Uterus (tissue), 4 donors: ENCODE measurements around the gene GEMIN2. TPM values are rescaled to one million over a fixed set of nuclear protein-coding genes. Genes with fewer than 3 reads are reported as not detected.
A peak's percentile ranks its signal among the peaks of the same experiment; 100 is the strongest.
"Not testable (repeated sequence)": the region's sequence is repeated elsewhere in the genome, so short reads cannot be mapped to it uniquely, and the experiment has no call there.

Experiments used
- DNase-seq, 2 donors: peaks; one replicate each; pipeline ENCODE4 v3.0.0-alpha.2; 2019 to 2020
- H3K27ac ChIP-seq, 2 donors: fragments of 200-600 bp; sonication (generic); 1 replicate in 1 of 2; 2 replicates in 1 of 2; pipeline ENCODE4 v1.5.1; 2016 to 2018
- H3K27me3 ChIP-seq, 2 donors: fragments of 200-600 bp; sonication (generic); one replicate each; pipeline ENCODE4 v1.5.1; 2018 to 2019; ENCODE audit warnings: control low read depth in 1 of 2
- H3K36me3 ChIP-seq, 2 donors: fragments of 200-600 bp; sonication (generic); one replicate each; pipeline ENCODE4 v1.5.1; 2019; ENCODE audit warnings: control low read depth in 1 of 2
- H3K4me1 ChIP-seq, 2 donors: fragments of 200-600 bp; sonication (generic); one replicate each; pipeline ENCODE4 v1.5.1; 2018 to 2019; ENCODE audit warnings: control low read depth in 1 of 2
- H3K4me3 ChIP-seq, 2 donors: fragments of 200-600 bp; sonication (generic); 1 replicate in 1 of 2; 2 replicates in 1 of 2; pipeline ENCODE4 v1.5.1; 2018 to 2019; ENCODE audit warnings: mild to moderate bottlenecking in 1 of 2
- H3K9me3 ChIP-seq, 2 donors: fragments of 200-600 bp; sonication (generic); one replicate each; pipeline ENCODE4 v1.5.1; 2019; ENCODE audit warnings: control low read depth in 1 of 2
- POLR2A ChIP-seq, 2 donors: fragments of 450-650 bp; IDR thresholded peaks; one replicate each; pipeline ENCODE4 v1.6.1; 2016; ENCODE audit warnings: antibody characterized with exemption in 2 of 2, mild to moderate bottlenecking in 1 of 2, moderate library complexity in 1 of 2
- intact Hi-C: fragments of 100-400 bp; cut with DNase I; formaldehyde crosslinking; loops from one replicate; pipeline ENCODE4 v1.15.1; 2023; ENCODE audit warnings: low total_unique reads
- total RNA-seq, 4 donors: library from RNA; depleted of rRNA in 3 of 4; stranded (reverse); fragments of >200 nt in 3 of 4; gene quantifications; one replicate each; pipeline versions ENCODE4 v1.1.0 to v1.2.4, GENCODE V29; 2014 to 2023
- TF ChIP-seq, protein P1 (sequence below), 4 experiments: fragments of 200-600 bp in 2 of 4; fragments of 450-650 bp in 2 of 4; sonication (generic) in 2 of 4; IDR thresholded peaks; one replicate each; pipeline ENCODE4 v1.5.1; 2016 to 2019; ENCODE audit warnings: antibody characterized with exemption in 4 of 4, mild to moderate bottlenecking in 2 of 4, moderate library complexity in 1 of 4
- donor health status: DM: yes; HTN: yes; CAD: no.

The GEMIN2 gene, protein sequence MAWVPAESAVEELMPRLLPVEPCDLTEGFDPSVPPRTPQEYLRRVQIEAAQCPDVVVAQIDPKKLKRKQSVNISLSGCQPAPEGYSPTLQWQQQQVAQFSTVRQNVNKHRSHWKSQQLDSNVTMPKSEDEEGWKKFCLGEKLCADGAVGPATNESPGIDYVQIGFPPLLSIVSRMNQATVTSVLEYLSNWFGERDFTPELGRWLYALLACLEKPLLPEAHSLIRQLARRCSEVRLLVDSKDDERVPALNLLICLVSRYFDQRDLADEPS
- 10 to 100 TPM; 11.3 to 53.2 (median 28.2) TPM for total RNA-seq

DNA sequence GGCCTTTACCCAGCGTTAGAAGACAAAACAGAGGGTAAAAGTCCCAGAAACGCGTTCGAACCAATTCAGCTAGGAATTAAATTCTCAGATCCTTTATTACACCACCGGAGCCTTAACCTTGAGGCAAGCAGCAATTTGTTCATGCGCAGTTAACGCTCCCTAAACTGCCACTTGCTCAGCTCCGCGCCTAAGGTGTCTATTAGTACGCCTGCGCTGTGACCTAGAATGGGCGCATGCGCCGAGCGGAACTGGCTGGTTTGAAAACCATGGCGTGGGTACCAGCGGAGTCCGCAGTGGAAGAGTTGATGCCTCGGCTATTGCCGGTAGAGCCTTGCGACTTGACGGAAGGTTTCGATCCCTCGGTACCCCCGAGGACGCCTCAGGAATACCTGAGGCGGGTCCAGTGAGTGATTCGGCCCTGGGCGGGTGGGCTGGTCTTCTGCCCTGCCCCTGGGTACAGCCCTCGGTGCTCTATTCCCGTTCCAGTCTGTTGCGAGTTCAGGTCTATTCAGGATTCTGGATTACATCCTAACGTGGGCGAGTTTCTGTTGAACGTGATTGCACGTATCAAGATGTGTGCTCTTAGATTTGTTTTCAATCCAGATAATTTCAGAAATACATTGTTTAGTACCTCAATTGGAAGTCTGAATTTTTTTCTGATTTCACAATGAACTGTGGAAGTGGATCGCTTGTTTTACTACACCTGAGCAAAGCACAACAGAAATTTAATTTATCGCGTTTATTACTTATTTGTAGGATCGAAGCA, at the start of gene GEMIN2:
GEMIN2 (plus strand) TSS at position 251 of the 766 bp plus-strand sequence; CDS start at position 267, 16 bp downstream.
- Histone ChIP-seq H3K4me3 (peak within 1 kb of the TSS; percentile 59 to 76), H3K36me3 (no peaks in the 10 kb centered on the region), H3K27ac (peak within 1 kb of the TSS; percentile 82 to 90), H3K4me1 (peaks cover 0 to 4% of the 10 kb centered on the region in 2 donors), H3K9me3 (no peaks in the 10 kb centered on the region), H3K27me3 (no peaks in the 10 kb centered on the region)
- DNase-seq = peak; percentile 93 to 94
- TF ChIP-seq POLR2A (IDR thresholded peaks at IDR 0.05) = peak in 1 of 2 donors; percentile 55
- TF ChIP-seq, protein P1, sequence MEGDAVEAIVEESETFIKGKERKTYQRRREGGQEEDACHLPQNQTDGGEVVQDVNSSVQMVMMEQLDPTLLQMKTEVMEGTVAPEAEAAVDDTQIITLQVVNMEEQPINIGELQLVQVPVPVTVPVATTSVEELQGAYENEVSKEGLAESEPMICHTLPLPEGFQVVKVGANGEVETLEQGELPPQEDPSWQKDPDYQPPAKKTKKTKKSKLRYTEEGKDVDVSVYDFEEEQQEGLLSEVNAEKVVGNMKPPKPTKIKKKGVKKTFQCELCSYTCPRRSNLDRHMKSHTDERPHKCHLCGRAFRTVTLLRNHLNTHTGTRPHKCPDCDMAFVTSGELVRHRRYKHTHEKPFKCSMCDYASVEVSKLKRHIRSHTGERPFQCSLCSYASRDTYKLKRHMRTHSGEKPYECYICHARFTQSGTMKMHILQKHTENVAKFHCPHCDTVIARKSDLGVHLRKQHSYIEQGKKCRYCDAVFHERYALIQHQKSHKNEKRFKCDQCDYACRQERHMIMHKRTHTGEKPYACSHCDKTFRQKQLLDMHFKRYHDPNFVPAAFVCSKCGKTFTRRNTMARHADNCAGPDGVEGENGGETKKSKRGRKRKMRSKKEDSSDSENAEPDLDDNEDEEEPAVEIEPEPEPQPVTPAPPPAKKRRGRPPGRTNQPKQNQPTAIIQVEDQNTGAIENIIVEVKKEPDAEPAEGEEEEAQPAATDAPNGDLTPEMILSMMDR (IDR thresholded peaks at IDR 0.05) = no peak
- intact Hi-C loops = no loop called here

DNA sequence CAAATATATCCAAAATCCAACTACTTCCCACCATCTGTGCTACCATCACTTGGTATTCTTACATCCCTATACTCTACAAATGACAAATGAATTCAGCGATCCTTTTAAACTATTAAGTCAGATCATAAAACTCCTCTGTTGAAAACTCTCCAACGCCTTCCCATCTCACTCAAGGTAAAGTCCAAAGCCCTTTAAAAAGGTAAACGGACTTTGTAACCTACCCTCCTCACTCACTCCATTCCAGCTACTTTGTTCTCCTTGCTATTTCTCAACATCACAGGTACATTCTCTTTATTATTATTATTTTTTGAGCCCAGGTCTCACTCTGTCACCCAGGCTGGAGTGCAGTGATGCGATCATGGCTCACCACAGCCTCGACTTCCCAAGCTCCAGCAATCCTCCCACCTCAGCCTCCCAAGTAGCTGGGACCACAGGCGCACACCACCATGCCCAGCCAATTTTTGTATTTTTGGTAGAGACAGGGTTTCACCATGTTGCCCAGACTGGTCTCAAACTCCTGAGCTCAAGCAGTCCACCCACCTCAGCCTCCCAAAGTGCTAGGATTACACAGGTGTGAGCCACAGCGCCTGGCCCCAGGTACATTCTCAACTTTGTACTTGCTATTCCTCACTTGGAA, 44.8 kb upstream of the GEMIN2 start:
- H3K36me3 ChIP-seq, H3K27me3 ChIP-seq, H3K4me1 ChIP-seq, H3K9me3 ChIP-seq, H3K27ac ChIP-seq, DNase-seq, H3K4me3 ChIP-seq, intact Hi-C loops: not testable (repeated sequence)

DNA sequence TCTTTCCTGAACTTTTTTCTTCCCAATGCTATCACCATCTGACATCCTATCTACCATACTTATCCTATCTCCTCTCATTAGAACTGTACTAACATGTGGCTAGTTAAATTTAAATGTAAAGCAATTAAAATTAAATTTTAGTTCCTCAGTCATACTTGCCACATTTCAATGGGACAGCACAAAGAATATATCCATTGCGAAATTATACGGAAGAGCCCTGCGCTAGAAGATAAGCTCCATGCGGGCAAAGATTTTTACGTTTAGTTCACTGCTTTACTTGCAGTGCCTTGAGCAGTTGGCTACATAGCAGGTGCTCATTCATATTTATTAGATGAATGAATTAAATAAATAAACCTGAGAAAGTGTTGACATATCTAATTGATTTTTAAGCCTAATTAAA, 44.2 kb upstream of the GEMIN2 start:
- H3K4me3 ChIP-seq = no peak overlapping the region
- H3K4me1 ChIP-seq = no peaks in the 10 kb centered on the region
- intact Hi-C loops = no loop called here
- H3K9me3 ChIP-seq = no peaks in the 10 kb centered on the region
- H3K36me3 ChIP-seq = no peaks in the 10 kb centered on the region
- H3K27me3 ChIP-seq = no peaks in the 10 kb centered on the region
- DNase-seq = no peak
- no peak overlapping the region for H3K27ac ChIP-seq
- TF ChIP-seq, protein P1 (IDR thresholded peaks at IDR 0.05) = no peak
- TF ChIP-seq POLR2A (IDR thresholded peaks at IDR 0.05) = no peak

DNA sequence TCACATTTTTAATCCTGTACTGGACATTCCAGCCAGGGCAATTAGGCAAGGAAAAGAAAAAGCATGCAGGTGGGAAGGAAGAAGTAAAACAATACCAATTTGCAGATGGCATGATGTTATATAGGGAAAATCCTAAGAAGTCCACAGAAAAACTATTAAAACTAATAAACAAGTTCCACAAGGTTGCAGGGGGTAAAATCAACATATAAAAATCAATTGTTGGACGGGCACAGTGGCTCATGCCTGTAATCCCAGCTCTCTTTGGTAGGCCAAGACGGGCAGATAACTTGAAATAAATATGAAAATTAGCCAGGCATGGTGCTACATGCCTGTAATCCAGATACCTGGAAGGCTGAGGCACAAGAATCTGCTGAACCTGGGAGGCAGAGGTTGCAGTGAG, 43.0 kb upstream of the GEMIN2 start:
- no peak for TF ChIP-seq POLR2A (IDR thresholded peaks at IDR 0.05)
- TF ChIP-seq, protein P1 (IDR thresholded peaks at IDR 0.05) = no peak
- Histone ChIP-seq H3K4me1 (no peaks in the 10 kb centered on the region), H3K36me3 (no peaks in the 10 kb centered on the region), H3K27me3 (no peaks in the 10 kb centered on the region), H3K27ac (no peak overlapping the region), H3K4me3 (no peak overlapping the region), H3K9me3 (no peaks in the 10 kb centered on the region)
- intact Hi-C loops = no loop called here
- DNase-seq = no peak

DNA sequence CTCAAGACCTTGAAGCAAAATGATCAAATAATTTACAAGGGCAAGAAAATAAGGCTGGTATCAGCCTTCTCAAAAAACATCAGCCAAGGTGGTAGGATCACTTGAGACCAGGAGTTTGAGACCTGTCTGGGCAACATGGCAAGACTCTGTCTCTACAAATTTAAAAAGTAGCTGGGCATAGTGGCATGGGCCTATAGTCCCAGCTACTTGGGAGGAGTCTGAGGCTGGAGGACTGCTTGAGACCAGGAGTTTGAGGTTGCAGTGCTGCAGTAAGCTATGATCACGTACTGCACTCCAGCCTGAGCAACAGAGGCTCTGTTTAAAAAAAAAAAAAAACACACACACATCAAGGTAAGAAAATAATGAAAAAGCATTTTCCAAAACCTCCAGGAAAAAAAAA, 33.2 kb upstream of the GEMIN2 start:
- Histone ChIP-seq H3K4me3 (no peak overlapping the region), H3K36me3 (no peaks in the 10 kb centered on the region)

More for the DNA sequence above, 33.2 kb upstream of the GEMIN2 start:
- no peaks in the 10 kb centered on the region for H3K27me3 ChIP-seq
- H3K9me3 ChIP-seq = no peaks in the 10 kb centered on the region
- no peak for DNase-seq
- no peak overlapping the region for H3K27ac ChIP-seq
- no peaks in the 10 kb centered on the region for H3K4me1 ChIP-seq
- intact Hi-C loops = no loop called here
- TF ChIP-seq POLR2A (IDR thresholded peaks at IDR 0.05) = no peak
- TF ChIP-seq, protein P1 (IDR thresholded peaks at IDR 0.05) = no peak
